Tibial artery (tissue), 4 donors: ENCODE data around the gene TMEM138.
A peak's percentile ranks its signal among the peaks of the same experiment; 100 is the strongest.

Experiments used
- DNase-seq, 2 donors: peaks; one replicate each; pipeline ENCODE4 v3.0.0-alpha.2; 2019
- H3K27ac ChIP-seq, 2 donors: fragments of 200-600 bp; sonication (generic) in 1 of 2; 1 replicate in 1 of 2; 2 replicates in 1 of 2; pipeline ENCODE4 v1.5.1; 2018 to 2019; ENCODE audit warnings: mild to moderate bottlenecking in 1 of 2
- H3K27me3 ChIP-seq, 2 donors: fragments of 200-600 bp; sonication (generic) in 1 of 2; one replicate each; pipeline versions ENCODE4 v1.5.1 to v1.6.0; 2016 to 2019
- H3K36me3 ChIP-seq, 3 donors: fragments of 200-600 bp; sonication (generic) in 2 of 3; one replicate each; pipeline ENCODE4 v1.5.1; 2016 to 2019; ENCODE audit warnings: mild to moderate bottlenecking in 2 of 3
- H3K4me1 ChIP-seq, 4 donors: fragments of 200-600 bp; sonication (generic) in 2 of 4; 1 replicate in 3 of 4; 2 replicates in 1 of 4; pipeline ENCODE4 v1.5.1; 2016 to 2019
- H3K4me3 ChIP-seq, 2 donors: fragments of 200-600 bp; sonication (generic) in 1 of 2; 1 replicate in 1 of 2; 2 replicates in 1 of 2; pipeline ENCODE4 v1.5.1; 2018 to 2019; ENCODE audit warnings: mild to moderate bottlenecking in 2 of 2
- H3K9me3 ChIP-seq, 3 donors: fragments of 200-600 bp; sonication (generic) in 1 of 3; one replicate each; pipeline ENCODE4 v1.5.1; 2016 to 2019
- intact Hi-C: fragments of 100-400 bp; cut with DNase I; formaldehyde crosslinking; loops from one replicate; pipeline ENCODE4 v1.15.0; 2023; ENCODE audit warnings: low total_unique reads
- TF ChIP-seq, protein P1 (sequence below), 2 experiments: fragments of 200-600 bp in 1 of 2; fragments of 450-650 bp in 1 of 2; IDR thresholded peaks; one replicate each; pipeline ENCODE4 v1.5.1; 2017 to 2019; ENCODE audit warnings: antibody characterized with exemption in 2 of 2, mild to moderate bottlenecking in 1 of 2, moderate library complexity in 1 of 2

Gene TMEM138

DNA sequence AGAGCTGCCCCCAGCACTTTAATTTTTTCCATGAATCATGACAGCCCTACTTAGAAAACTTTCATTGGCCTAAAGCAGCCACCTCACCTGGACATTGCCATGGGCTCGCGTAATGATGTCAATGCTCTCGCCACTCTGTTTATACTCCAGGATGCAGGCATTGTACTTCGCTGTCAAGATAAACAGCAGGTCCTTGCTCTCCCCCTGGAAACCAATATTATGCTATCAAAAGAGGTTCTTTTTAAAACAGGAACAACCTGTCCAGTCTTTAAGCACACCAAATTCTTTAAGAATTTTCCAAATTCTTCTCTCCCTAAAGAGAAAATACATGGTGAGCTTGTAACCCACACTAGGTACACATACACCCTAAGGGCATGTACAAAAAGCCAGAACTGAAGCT is 32.3 kb upstream of the TMEM138 start:
- Histone ChIP-seq H3K36me3 (peaks cover 28 to 45% (median 39%) of the 10 kb centered on the region in 3 donors), H3K27me3 (no peaks in the 10 kb centered on the region), H3K4me3 (no peak overlapping the region), H3K27ac (no peak overlapping the region), H3K9me3 (no peaks in the 10 kb centered on the region), H3K4me1 (peaks cover 0 to 26% (median 21%) of the 10 kb centered on the region in 4 donors)
- intact Hi-C loops: no loop called here
- no peak for DNase-seq
- TF ChIP-seq, protein P1, sequence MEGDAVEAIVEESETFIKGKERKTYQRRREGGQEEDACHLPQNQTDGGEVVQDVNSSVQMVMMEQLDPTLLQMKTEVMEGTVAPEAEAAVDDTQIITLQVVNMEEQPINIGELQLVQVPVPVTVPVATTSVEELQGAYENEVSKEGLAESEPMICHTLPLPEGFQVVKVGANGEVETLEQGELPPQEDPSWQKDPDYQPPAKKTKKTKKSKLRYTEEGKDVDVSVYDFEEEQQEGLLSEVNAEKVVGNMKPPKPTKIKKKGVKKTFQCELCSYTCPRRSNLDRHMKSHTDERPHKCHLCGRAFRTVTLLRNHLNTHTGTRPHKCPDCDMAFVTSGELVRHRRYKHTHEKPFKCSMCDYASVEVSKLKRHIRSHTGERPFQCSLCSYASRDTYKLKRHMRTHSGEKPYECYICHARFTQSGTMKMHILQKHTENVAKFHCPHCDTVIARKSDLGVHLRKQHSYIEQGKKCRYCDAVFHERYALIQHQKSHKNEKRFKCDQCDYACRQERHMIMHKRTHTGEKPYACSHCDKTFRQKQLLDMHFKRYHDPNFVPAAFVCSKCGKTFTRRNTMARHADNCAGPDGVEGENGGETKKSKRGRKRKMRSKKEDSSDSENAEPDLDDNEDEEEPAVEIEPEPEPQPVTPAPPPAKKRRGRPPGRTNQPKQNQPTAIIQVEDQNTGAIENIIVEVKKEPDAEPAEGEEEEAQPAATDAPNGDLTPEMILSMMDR (IDR thresholded peaks at IDR 0.05): no peak

DNA sequence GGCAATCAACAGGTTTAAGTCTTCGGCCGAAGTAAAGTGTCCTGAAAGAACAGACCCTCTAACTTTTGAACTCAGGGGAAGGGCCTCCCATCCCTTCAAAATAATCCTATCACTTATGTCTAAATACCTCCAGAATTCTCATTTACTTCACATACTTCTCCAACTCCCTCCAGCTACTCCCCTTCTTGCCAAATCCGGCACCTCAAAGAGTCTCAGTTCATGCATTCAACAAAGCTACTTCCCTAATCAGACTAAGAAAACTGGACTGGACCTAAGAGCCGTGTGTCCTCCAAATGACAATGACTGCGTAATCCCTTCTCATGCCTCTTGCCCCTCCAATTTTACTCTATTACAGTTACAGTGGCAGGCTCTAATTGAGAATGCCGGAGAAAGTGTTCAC is 30.5 kb upstream of the TMEM138 start:
- intact Hi-C loops: no loop called here
- H3K36me3 ChIP-seq: peaks cover 10 to 27% (median 23%) of the 10 kb centered on the region in 3 donors
- TF ChIP-seq, protein P1 (IDR thresholded peaks at IDR 0.05): no peak
- H3K27me3 ChIP-seq: no peaks in the 10 kb centered on the region
- H3K9me3 ChIP-seq: no peaks in the 10 kb centered on the region
- no peak for DNase-seq
- H3K27ac ChIP-seq: peak overlapping the region; percentile 92 to 93
- H3K4me1 ChIP-seq: peaks cover 0 to 39% (median 22%) of the 10 kb centered on the region in 4 donors
- peak overlapping the region; percentile 90 to 99 for H3K4me3 ChIP-seq

DNA sequence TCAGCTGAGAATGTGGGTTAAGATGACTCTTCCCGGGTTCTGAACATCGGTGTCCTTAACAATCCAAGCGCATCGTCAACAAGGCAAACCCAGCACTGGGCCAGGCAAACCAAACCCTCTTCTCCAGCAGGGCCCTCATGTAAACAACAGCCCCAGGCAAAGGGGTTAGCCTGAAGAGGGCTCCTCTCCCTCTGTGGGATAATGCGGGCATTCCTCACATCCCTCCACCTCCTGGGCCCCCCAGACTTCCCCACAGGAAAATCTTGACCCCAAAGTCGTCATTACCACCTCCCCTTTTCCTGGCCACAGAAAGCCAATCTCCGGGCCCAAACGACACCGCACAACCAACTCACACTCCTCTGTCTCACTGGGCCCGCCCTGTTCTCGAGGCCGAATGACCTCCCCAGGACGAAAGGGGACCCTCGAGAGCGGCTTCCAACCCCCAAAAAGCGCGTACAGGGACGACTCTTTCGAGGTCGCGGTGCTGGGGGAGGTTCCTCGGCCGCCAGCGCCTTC is 29.8 kb upstream of the TMEM138 start:
- H3K4me1 ChIP-seq: peaks cover 0 to 40% (median 22%) of the 10 kb centered on the region in 4 donors
- intact Hi-C loops: no loop called here
- H3K4me3 ChIP-seq: peak overlapping the region; percentile 90 to 99
- peak overlapping the region; percentile 92 to 93 for H3K27ac ChIP-seq
- peaks cover 7 to 23% (median 17%) of the 10 kb centered on the region in 3 donors for H3K36me3 ChIP-seq
- no peaks in the 10 kb centered on the region for H3K9me3 ChIP-seq
- H3K27me3 ChIP-seq: no peaks in the 10 kb centered on the region
- no peak for DNase-seq
- TF ChIP-seq, protein P1 (IDR thresholded peaks at IDR 0.05): no peak

DNA sequence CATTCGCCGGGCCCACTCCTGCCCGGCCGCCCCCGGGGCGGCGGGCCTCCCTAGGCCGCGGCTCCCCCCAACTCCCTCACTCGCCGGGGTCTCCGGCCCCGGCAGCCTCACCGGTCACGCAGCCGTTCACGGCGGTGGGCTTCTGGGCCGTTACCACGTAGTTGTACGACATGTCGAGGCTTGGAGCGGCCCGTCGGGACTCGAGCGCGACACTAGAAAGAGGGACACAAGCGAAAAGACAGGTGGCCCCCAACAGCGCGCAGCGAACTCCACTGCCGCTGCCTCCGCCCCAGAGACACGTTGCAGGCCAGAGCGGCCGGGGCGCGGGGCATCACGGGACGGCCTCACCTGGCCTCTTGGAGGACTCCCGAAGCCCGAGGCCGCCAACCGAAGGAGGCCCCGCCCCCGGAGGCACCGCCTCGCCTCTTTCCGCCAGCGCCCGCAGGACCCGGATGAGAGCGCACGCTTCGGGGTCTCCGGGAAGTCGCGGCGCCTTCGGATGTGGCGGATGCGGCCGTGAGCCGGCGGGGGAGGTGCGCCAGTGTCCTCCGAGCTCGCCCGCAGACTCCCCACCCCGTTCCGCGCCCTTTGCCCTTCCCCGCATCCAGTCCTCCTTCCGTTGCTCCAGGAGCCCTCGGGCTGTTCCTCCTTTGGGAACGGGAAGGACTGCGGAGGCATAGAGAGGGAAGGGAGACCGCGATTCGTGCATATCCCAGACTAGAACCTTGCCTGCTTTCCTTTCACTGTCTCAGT is 29.2 kb upstream of the TMEM138 start, which contains the start of the genes DDB1 and TKFC:
TSS of gene DDB1 (minus strand) at position 309 of the 753 bp plus-strand sequence. CDS start at position 172, 137 bp downstream.
TSS of gene TKFC (plus strand) at position 432 of the 753 bp plus-strand sequence. CDS start 1,501 bp downstream, outside the sequence.
- peak within 1 kb of the TSS; percentile 92 to 93 for H3K27ac ChIP-seq
- intact Hi-C loops: loop anchor here (1.0 kb wide), 1 partner anchor 52 kb away; no protein-coding TSS in a partner anchor

More for the DNA sequence above, 29.2 kb upstream of the TMEM138 start, which contains the start of the genes DDB1 and TKFC:
- peaks cover 0 to 40% (median 22%) of the 10 kb centered on the region in 4 donors for H3K4me1 ChIP-seq
- no peaks in the 10 kb centered on the region for H3K9me3 ChIP-seq
- TF ChIP-seq, protein P1 (IDR thresholded peaks at IDR 0.05): no peak
- DNase-seq: peak; percentile 92 to 98
- peaks cover 7 to 18% (median 12%) of the 10 kb centered on the region in 3 donors for H3K36me3 ChIP-seq
- H3K4me3 ChIP-seq: peak within 1 kb of the TSS; percentile 90 to 99
- H3K27me3 ChIP-seq: no peaks in the 10 kb centered on the region
